22Rv1 (cell line): ENCODE measurements around the gene UBE2E1.
A peak's percentile ranks its signal among the peaks of the same experiment; 100 is the strongest.
"Not testable (repeated sequence)": the region's sequence is repeated elsewhere in the genome, so short reads cannot be mapped to it uniquely, and the experiment has no call there.

ENCODE experiments used
- H3K27ac ChIP-seq: fragments of 450-650 bp; 2 replicates; pipeline ENCODE4 v1.5.1; 2017
- ZFX ChIP-seq: fragments of 450-650 bp; IDR thresholded peaks from 2 replicates; pipeline ENCODE4 v1.6.1; 2017; ENCODE audit warnings: antibody characterized with exemption, borderline replicate concordance
- TF ChIP-seq, protein P1 (sequence below): fragments of 450-650 bp; IDR thresholded peaks from 2 replicates; pipeline ENCODE4 v1.5.1; 2017; ENCODE audit warnings: mild to moderate bottlenecking

The UBE2E1 gene

DNA sequence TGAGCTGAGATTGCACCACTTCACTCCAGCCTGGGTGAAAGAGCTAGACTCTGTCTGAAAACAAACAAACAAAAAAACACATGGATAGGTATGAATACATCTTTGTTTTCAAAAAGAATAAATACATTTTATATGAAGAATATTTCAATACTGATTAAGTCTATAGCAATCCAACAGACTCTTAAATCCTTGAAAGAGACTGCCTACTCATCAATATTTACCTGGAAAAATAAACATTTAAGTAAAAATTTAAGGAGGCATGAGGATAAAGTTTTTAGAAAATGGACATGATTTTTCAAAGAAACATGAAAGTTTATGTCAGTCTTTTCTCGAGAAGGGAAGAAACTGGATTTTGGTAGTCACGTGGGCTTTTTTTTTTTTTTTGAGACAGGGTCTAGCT, 105.6 kb downstream of the UBE2E1 start:
- no peak overlapping the region for H3K27ac ChIP-seq
- TF ChIP-seq ZFX = no peak
- TF ChIP-seq, protein P1, sequence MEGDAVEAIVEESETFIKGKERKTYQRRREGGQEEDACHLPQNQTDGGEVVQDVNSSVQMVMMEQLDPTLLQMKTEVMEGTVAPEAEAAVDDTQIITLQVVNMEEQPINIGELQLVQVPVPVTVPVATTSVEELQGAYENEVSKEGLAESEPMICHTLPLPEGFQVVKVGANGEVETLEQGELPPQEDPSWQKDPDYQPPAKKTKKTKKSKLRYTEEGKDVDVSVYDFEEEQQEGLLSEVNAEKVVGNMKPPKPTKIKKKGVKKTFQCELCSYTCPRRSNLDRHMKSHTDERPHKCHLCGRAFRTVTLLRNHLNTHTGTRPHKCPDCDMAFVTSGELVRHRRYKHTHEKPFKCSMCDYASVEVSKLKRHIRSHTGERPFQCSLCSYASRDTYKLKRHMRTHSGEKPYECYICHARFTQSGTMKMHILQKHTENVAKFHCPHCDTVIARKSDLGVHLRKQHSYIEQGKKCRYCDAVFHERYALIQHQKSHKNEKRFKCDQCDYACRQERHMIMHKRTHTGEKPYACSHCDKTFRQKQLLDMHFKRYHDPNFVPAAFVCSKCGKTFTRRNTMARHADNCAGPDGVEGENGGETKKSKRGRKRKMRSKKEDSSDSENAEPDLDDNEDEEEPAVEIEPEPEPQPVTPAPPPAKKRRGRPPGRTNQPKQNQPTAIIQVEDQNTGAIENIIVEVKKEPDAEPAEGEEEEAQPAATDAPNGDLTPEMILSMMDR = no peak

DNA sequence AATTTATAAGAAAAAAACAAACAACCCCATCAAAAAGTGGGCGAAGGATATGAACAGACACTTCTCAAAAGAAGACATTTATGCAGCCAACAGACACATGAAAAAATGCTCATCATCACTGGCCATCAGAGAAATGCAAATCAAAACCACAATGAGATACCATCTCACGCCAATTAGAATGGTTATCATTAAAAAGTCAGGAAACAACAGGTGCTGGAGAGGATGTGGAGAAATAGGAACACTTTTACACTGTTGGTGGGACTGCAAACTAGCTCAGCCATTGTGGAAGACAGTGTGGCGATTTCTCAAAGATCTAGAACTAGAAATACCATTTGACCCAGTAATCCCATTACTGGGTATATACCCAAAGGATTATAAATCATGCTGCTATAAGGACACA, 106.6 kb downstream of the UBE2E1 start:
- not testable (repeated sequence) for H3K27ac ChIP-seq

DNA sequence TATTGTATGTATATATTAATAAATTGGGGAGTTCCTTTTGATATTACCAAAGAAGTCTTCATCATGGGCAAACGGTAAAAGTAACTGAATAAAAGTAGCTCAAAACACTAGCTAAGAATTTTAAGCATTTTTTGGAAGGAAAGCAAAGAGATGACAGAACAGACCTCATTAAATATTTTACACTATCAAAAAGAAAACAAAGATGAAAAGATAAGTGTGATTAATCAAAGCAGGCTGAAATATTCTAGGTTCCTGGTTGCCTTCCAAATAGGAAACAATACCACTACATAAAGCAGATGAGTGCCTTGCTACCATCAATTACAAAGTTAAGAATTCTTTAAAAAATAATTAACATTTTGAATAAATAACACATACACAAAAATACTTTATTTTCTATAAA, 107.4 kb downstream of the UBE2E1 start:
- H3K27ac ChIP-seq = no peak overlapping the region
- TF ChIP-seq, protein P1 = no peak
- no peak for TF ChIP-seq ZFX

DNA sequence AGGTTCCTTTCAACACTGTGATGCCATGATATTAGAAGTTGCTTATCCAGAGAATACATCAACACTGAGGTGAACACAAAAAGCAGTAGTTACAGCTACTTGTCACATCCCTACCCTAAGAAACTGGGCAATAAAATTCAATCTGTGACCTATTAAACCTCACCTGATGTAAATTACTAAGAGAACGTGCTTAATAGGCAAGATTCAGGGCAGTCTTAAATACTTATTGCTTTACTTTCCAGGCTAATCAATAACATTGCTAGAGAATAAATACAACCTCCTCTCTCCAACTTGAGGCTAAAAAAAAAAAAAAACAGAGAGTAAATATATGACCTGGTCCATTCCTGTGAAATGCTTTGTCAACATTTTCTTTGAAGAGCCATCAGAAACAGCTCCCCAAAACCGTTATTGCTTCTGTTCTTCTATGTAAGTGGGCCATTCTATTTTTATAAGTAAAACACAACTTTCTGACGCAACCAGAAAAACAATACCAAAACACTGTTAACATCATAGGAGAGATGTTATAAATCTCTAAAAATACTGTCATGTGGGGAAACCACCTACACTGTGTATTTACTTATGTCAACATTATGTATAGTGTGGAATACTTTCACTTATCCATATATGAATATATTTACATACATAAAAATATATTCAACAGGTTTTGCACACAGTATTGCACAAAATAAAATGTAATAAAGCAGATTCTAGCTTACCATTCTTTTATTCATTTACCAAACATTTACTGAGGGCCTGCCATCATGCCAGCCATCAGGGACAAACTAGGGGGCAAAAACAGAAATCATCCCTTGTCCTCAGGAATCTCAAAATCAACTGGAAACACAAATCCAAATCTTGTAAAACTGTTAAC, 108.4 kb downstream of the UBE2E1 start:
- no peak overlapping the region for H3K27ac ChIP-seq
- TF ChIP-seq ZFX = no peak
- TF ChIP-seq, protein P1 = no peak

DNA sequence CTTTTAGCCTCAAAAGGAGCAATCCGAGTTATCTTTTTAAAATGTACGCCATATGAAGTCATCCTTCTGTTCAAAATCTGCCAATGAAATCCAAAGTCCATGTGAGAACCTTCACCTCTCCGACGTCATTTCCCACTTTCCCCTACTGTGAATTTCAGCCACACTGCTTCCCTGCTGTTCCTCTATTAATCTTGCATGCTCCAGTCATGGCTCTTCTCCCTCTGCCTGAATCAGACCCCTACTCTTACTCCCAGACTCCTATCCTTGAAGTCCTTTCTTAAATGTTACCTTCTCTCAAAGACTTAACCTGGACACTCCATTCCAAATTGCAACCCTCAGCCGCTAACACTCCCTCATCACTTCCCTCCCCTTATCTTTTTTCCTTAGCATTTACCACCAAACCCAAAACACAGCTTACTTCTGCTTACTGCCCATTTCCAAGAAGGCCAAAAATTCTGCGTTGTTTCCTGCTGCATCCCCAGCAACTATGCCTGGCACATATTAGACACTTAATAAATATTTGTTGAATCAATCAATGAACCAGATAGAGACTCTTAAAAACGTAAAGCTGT, 109.9 kb downstream of the UBE2E1 start:
- TF ChIP-seq, protein P1 = no peak
- no peak for TF ChIP-seq ZFX
- no peak overlapping the region for H3K27ac ChIP-seq

DNA sequence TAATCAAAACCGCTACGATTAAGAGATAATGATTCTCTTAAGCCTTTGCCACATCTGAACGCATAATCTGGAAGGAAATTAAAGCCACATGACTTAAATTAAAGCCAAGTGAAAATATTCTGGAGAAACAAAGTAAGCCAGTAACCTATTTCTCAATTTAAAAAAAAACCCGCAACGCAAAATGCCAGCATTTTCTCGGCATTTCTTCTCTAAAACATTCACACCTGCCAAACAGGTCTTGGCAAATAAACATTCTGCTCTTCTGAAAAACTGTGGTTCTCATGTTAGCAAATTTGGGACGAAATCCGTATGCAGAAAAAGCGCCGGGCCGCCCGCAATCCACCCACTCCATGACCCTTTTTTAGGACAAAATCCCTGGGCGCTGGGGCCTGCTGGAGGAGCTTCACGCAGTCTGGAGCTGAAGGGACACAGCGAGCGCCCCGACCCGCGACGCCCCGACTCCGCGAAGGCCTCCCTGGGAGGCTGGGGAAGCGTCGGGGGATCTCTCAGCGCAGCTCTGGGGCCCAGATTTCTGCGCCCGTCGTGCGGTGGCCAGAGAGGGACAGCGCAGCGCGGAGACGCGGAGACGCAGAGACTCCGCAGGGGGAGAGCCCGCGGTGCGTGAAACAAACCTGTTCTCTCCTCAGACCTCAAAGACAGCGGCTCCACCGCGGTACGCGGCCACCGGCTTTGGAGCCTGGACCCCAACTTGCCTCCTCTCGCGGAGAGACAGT, 110.6 kb downstream of the UBE2E1 start:
- H3K27ac ChIP-seq = peak overlapping the region; percentile 85
- no peak for TF ChIP-seq ZFX
- TF ChIP-seq, protein P1 = no peak

DNA sequence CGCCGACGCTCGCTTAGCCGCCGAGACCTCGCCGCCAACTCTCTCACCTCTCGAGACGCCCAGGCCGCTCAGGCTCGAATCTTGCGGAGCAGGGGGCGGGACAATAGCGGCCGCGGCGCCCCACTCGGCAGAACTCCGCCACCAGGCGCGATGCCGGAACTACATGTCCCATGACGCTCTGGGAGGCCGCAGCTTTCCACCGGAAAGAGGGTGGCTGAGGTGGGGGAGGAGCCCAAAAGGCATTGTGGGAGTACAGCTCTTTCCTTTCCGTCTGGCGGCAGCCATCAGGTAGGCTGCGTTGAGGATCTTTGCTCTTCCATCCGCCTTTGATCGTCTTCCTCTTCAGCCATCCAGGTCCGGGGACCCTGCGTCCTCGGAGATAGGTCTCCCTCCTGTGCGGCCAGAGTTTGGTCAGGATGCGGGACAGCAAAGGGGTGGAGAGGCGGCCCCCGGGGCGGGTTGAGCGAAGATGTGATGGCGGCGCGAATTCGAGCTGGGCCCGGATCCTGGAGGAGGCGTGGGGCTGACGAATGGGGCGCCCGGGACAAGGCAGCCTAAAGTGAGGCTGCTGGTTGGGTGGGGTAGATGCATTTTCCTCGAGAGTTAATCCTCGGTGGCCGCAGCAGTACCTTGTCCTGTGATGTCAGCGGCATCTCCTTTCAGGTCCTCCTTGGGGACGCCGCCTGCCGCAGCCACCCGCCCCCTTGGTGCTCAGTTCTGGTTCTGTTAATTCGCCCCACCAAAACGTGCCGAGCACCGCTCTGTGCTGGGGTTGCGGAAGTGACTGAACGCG, 111.3 kb downstream of the UBE2E1 start, which contains the start of the genes NKIRAS1 and RPL15:
Gene NKIRAS1, minus strand, starts transcription at position 105 of the 793 bp plus-strand sequence. CDS start 6,086 bp downstream, outside the sequence.
Gene RPL15, plus strand, starts transcription at position 247 of the 793 bp plus-strand sequence. CDS start 728 bp downstream, outside the sequence.
- peak within 1 kb of the TSS; percentile 85 for H3K27ac ChIP-seq
- TF ChIP-seq, protein P1 = no peak; the same call in 1 of the 2 replicates
- no peak for TF ChIP-seq ZFX

DNA sequence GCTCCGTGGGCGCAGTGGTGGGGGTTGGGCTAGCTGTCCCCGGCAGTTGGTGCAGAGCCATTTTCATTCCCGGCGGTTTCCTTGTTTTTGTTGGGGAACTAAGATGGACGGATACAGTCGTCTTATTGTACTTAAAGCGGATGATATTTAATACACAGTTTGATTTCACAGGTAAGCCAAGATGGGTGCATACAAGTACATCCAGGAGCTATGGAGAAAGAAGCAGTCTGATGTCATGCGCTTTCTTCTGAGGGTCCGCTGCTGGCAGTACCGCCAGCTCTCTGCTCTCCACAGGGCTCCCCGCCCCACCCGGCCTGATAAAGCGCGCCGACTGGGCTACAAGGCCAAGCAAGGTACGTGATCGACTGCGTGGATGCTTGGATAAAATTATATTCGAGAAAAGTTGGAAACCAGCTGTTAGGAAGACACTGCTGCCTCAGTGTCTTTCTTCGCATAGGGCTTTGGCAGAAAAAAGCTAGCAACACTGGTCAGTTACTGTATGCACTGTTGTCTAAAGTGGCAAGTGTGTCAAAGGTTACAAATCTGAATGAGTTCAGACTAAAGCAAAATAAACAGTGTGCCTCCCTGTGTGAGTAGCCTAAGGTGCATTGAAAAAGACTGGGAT, 112.0 kb downstream of the UBE2E1 start:
- H3K27ac ChIP-seq = peak overlapping the region; percentile 85

DNA sequence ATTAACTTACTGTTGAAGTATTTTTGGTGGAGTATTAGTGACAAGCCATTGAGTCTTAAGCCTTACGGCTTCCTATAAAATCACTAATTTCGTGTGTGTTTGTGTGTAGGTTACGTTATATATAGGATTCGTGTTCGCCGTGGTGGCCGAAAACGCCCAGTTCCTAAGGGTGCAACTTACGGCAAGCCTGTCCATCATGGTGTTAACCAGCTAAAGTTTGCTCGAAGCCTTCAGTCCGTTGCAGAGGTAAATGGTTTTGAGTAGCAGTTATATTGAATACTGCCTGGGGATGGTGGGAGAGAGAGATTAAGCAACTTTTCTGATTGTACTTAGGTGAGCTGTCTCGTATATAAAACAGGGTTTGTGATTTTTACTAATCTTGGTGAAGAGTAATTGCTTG, 112.6 kb downstream of the UBE2E1 start:
- peak overlapping the region; percentile 85 for H3K27ac ChIP-seq
